ACC112 (cell line): ENCODE data around the gene R3HDM2.
"Not testable (repeated sequence)": the region's sequence is repeated elsewhere in the genome, so short reads cannot be mapped to it uniquely, and the experiment has no call there.

ENCODE experiments used
- H2AFZ ChIP-seq: fragments of 200-600 bp; sonication (generic); one replicate; pipeline ENCODE4 v1.6.0; 2017; ENCODE audit warnings: antibody characterized with exemption, low read length; ENCODE audit not compliant: unreplicated experiment
- H3K27ac ChIP-seq: fragments of 200-600 bp; sonication (generic); 2 replicates; pipeline ENCODE4 v1.5.1; 2014; ENCODE audit warnings: low read depth, mild to moderate bottlenecking, antibody characterized with exemption, low read length, moderate library complexity
- H3K27me3 ChIP-seq: fragments of 200-600 bp; sonication (generic); 2 replicates; pipeline ENCODE4 v1.6.1; 2014; ENCODE audit warnings: mild to moderate bottlenecking, antibody characterized with exemption, low read length, moderate library complexity, mixed read lengths; ENCODE audit not compliant: insufficient read depth
- H3K36me3 ChIP-seq: fragments of 200-600 bp; sonication (generic); 2 replicates; pipeline ENCODE4 v1.6.1; 2016; ENCODE audit warnings: mild to moderate bottlenecking, antibody characterized with exemption, low read length, moderate library complexity, mixed read lengths; ENCODE audit not compliant: insufficient read depth
- H3K4me1 ChIP-seq: fragments of 200-600 bp; sonication (generic); one replicate; pipeline ENCODE4 v1.6.1; 2016; ENCODE audit warnings: low read length, mixed read lengths; ENCODE audit not compliant: insufficient read depth, unreplicated experiment, control insufficient read depth
- H3K4me3 ChIP-seq: fragments of 200-600 bp; sonication (generic); 2 replicates; pipeline ENCODE4 v1.5.1; 2014; ENCODE audit warnings: mild to moderate bottlenecking, low read depth, low read length
- H3K79me2 ChIP-seq: fragments of 200-600 bp; sonication (generic); one replicate; pipeline ENCODE4 v1.6.0; 2016; ENCODE audit warnings: low read length; ENCODE audit not compliant: control insufficient read depth, unreplicated experiment, insufficient read depth

R3HDM2 gene

GRCh38 chr12:57323416-57323815 is 107.4 kb downstream of the R3HDM2 start:
- Histone ChIP-seq H3K79me2 (no peaks in the 10 kb centered on the region), H2AFZ (no peak overlapping the region), H3K4me3 (no peak overlapping the region), H3K27ac (no peak overlapping the region), H3K4me1 (peaks cover 5% of the 10 kb centered on the region), H3K27me3 (no peaks in the 10 kb centered on the region), H3K36me3 (no peaks in the 10 kb centered on the region)

GRCh38 chr12:57320639-57321038 is 110.2 kb downstream of the R3HDM2 start:
- Histone ChIP-seq H3K4me1 (peaks cover 5% of the 10 kb centered on the region), H3K4me3 (no peak overlapping the region), H3K36me3 (no peaks in the 10 kb centered on the region), H3K27ac (no peak overlapping the region), H2AFZ (no peak overlapping the region), H3K79me2 (no peaks in the 10 kb centered on the region), H3K27me3 (no peaks in the 10 kb centered on the region)

- Histone ChIP-seq H3K79me2 (no peaks in the 10 kb centered on the region), H3K4me3 (no peak overlapping the region), H3K4me1 (peaks cover 5% of the 10 kb centered on the region), H3K27me3 (no peaks in the 10 kb centered on the region), H3K36me3 (no peaks in the 10 kb centered on the region), H2AFZ (no peak overlapping the region), H3K27ac (no peak overlapping the region)
Measured at GRCh38 chr12:57319678-57320469, 111.0 kb downstream of the R3HDM2 start.

GRCh38 chr12:57315681-57316080 is 115.2 kb downstream of the R3HDM2 start:
- Histone ChIP-seq H3K79me2 (no peaks in the 10 kb centered on the region), H3K36me3 (no peaks in the 10 kb centered on the region), H3K4me1 (peaks cover 5% of the 10 kb centered on the region), H2AFZ (no peak overlapping the region), H3K27ac (no peak overlapping the region), H3K27me3 (no peaks in the 10 kb centered on the region), H3K4me3 (no peak overlapping the region)

- H3K4me1 ChIP-seq, result peaks cover 14% of the 10 kb centered on the region
- not testable (repeated sequence) for H3K79me2 ChIP-seq, H3K27me3 ChIP-seq, H3K36me3 ChIP-seq, H3K27ac ChIP-seq, H3K4me3 ChIP-seq, H2AFZ ChIP-seq
Measured at GRCh38 chr12:57312287-57312686, 118.6 kb downstream of the R3HDM2 start.

- Histone ChIP-seq H3K4me3 (no peak overlapping the region), H3K27me3 (no peaks in the 10 kb centered on the region), H3K79me2 (no peaks in the 10 kb centered on the region), H2AFZ (no peak overlapping the region), H3K4me1 (peaks cover 14% of the 10 kb centered on the region), H3K27ac (peak overlapping the region; percentile 32), H3K36me3 (no peaks in the 10 kb centered on the region; the same call in 1 of the 2 replicates)
Measured at GRCh38 chr12:57309420-57309819, 121.4 kb downstream of the R3HDM2 start.

- no peaks in the 10 kb centered on the region for H3K4me1 ChIP-seq
- no peak overlapping the region for H3K4me3 ChIP-seq
- H3K79me2 ChIP-seq, result no peaks in the 10 kb centered on the region
- peaks cover 10% of the 10 kb centered on the region; the same call in 1 of the 2 replicates for H3K36me3 ChIP-seq
- H2AFZ ChIP-seq, result no peak overlapping the region
- no peak overlapping the region for H3K27ac ChIP-seq
- no peaks in the 10 kb centered on the region for H3K27me3 ChIP-seq
Measured at GRCh38 chr12:57300961-57301584, 129.8 kb downstream of the R3HDM2 start.

GRCh38 chr12:57299514-57300016 is 131.3 kb downstream of the R3HDM2 start:
- Histone ChIP-seq H3K27ac (no peak overlapping the region), H2AFZ (no peak overlapping the region), H3K4me3 (no peak overlapping the region), H3K4me1 (no peaks in the 10 kb centered on the region), H3K27me3 (no peaks in the 10 kb centered on the region), H3K36me3 (peaks cover 10% of the 10 kb centered on the region; the same call in 1 of the 2 replicates), H3K79me2 (no peaks in the 10 kb centered on the region)

- Histone ChIP-seq H3K4me3 (no peak overlapping the region), H3K79me2 (no peaks in the 10 kb centered on the region), H2AFZ (no peak overlapping the region), H3K27ac (no peak overlapping the region), H3K36me3 (peaks cover 14% of the 10 kb centered on the region), H3K27me3 (no peaks in the 10 kb centered on the region), H3K4me1 (no peaks in the 10 kb centered on the region)
Measured at GRCh38 chr12:57296291-57296690, 134.6 kb downstream of the R3HDM2 start.

- not testable (repeated sequence) for H3K79me2 ChIP-seq, H3K27ac ChIP-seq, H2AFZ ChIP-seq, H3K27me3 ChIP-seq, H3K36me3 ChIP-seq, H3K4me3 ChIP-seq
- H3K4me1 ChIP-seq, result peaks cover 17% of the 10 kb centered on the region
Measured at GRCh38 chr12:57282073-57282472, 148.8 kb downstream of the R3HDM2 start.
